Anterior cingulate cortex (tissue), 58 donors: Measurements from ENCODE around the gene NOL7.

Experiments used
- DNase-seq, 58 donors: peaks; one replicate each; lab custom pipeline; 2025; lab: John Stamatoyannopoulos, UW

NOL7 gene

GRCh38 chr6:13593103-13593502 lies 22.0 kb upstream of the NOL7 start:
- DNase-seq, result no peak

GRCh38 chr6:13593720-13594119 lies 21.4 kb upstream of the NOL7 start:
- no peak for DNase-seq

- DNase-seq, result no peak
Measured at GRCh38 chr6:13597073-13597472, 18.1 kb upstream of the NOL7 start.

GRCh38 chr6:13600036-13600435 lies 15.1 kb upstream of the NOL7 start:
- no peak for DNase-seq

GRCh38 chr6:13604135-13604534 lies 11.0 kb upstream of the NOL7 start:
- no peak for DNase-seq

GRCh38 chr6:13604546-13605416 lies 10.4 kb upstream of the NOL7 start:
- no peak for DNase-seq

GRCh38 chr6:13605634-13606033 lies 9.5 kb upstream of the NOL7 start:
- DNase-seq, result no peak

- DNase-seq, result no peak
Measured at GRCh38 chr6:13611715-13612114, 3.4 kb upstream of the NOL7 start.

GRCh38 chr6:13613029-13613594 lies 2.0 kb upstream of the NOL7 start:
- DNase-seq, result no peak

GRCh38 chr6:13614126-13614925 lies 809 bp upstream of the NOL7 start:
- DNase-seq, result peak in 16 of 58 donors; percentile 31 to 70 (median 58)

GRCh38 chr6:13615792-13616120 lies 621 bp downstream of the NOL7 start:
- peak in 33 of 58 donors; percentile 6 to 62 (median 36) for DNase-seq

GRCh38 chr6:13617066-13617465 lies 1.9 kb downstream of the NOL7 start:
- DNase-seq, result no peak

- DNase-seq, result no peak
Measured at GRCh38 chr6:13624871-13625288, 9.7 kb downstream of the NOL7 start.

- DNase-seq, result no peak
Measured at GRCh38 chr6:13629459-13630116, 14.5 kb downstream of the NOL7 start.

GRCh38 chr6:13630499-13630898 lies 15.4 kb downstream of the NOL7 start:
- no peak for DNase-seq

- no peak for DNase-seq
Measured at GRCh38 chr6:13633343-13633742, 18.2 kb downstream of the NOL7 start.

GRCh38 chr6:13635948-13636658 lies 21.0 kb downstream of the NOL7 start:
- no peak for DNase-seq

GRCh38 chr6:13638014-13638413 lies 22.9 kb downstream of the NOL7 start:
- no peak for DNase-seq

- no peak for DNase-seq
Measured at GRCh38 chr6:13638626-13639025, 23.5 kb downstream of the NOL7 start.

GRCh38 chr6:13641315-13641714 lies 26.2 kb downstream of the NOL7 start:
- no peak for DNase-seq
